NCI-H2196 treated with DMSO at 0.1 percent for 48 hours (cell line): ENCODE data around the gene ESR2.

Experiments used
- DNase-seq: peaks from one replicate; lab custom pipeline; 2025; ENCODE audit not compliant: unreplicated experiment; lab: John Stamatoyannopoulos, UW

Gene ESR2

DNA sequence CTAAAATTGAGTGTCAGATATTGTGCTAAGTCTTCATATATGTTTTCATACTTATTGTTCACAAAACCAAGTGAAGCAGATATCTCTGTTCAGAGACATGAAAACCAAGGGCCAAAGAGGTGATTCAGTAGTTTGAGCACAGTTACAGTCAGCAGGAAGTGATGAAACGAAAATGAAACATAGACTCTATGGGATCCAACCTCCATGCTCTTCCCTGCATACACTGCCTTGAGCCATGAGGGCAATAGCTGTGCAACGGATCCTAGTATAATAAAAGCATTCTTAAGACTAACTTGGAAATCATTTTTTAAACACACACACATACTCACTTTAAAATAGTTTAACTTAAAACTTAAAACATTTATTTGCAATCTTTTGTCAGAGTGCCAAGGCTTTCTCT, 27.9 kb downstream of the ESR2 start:
- DNase-seq: no peak

DNA sequence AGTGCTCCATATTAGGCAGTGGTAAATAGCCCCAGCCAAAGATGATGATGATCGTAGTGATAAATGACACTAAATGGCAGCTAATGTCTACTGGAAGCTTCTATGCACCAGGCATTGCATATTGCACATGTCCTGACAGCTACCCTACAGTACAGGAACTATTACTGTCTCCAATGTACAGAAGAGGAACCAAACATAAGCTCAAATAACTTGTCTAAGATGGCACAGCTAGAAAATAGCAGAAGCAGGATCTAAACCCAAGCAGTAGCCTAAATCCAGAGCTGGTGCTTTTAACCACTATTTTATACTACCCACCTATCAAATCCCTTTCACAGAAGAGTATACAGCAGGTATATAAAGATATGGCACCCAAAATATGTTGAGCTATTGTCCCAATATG, 28.9 kb downstream of the ESR2 start:
- no peak for DNase-seq

DNA sequence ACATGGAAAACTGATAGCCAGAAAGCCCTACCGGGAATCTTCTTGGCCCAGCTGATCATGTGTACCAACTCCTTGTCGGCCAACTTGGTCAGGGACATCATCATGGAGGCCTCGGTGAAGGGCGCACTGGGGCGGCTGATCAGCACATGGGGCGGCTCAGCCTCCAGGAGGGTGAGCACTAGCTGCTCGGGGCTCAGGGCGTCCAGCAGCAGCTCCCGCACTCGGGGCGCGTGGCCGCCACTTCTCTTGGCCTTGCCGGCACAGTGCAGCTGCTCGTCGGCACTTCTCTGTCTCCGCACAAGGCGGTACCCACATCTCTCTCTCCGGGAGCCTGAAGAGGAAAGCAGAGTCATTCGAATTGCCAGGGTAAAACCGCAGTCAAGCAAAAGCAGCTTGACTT, 33.8 kb downstream of the ESR2 start:
- no peak for DNase-seq

DNA sequence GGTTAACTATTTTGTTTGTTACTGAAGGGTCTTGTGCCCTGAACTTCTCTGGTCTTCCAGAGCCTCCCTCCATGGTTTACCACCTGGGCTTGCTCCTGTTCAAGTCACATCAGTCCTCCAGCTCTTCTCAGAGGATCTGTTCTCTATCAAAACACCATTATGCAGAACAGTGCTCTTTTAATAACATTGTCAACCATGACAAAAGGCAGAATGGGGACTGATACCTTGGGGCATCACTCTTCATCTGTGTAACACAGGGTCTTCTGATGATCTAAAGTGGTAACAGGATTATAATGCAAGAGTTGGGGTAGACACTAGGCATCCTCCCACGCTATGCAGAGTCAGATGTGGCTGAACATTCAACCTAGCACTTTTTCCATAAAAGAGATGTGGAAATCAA, 38.4 kb downstream of the ESR2 start:
- no peak for DNase-seq

DNA sequence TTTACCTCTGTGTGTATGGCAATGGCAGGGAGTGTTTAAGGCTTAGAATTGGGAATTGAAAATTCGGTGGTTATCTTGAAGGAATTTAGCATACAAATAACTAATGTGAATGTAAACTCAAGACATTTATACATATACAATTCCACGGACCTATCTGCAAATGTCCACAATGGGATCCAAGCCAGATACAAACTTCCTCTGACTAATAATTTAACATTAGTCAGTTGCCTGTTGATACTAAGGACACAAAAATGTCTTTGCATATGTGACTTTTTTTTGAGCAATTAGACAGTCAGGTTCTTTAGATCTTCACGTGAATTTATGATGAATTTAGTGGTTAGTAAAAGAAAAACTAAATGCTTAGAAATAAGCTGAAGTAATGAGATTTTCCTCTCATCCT, 40.5 kb downstream of the ESR2 start:
- DNase-seq: no peak

DNA sequence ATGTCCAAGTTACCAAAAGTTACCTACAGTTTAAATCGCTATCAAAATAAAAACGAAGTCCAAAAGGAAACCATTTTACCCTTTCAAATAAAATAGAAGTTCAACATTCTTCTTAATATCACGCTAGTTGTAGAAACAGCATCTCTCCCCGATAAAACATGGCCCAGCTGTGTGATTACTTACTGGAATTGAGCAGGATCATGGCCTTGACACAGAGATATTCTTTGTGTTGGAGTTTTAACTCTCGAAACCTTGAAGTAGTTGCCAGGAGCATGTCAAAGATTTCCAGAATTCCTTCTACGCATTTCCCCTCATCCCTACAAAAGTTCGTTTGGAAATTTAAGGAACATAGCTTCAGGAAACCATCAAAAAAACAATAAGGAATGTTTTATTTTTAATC, 44.8 kb downstream of the ESR2 start:
- DNase-seq: no peak

DNA sequence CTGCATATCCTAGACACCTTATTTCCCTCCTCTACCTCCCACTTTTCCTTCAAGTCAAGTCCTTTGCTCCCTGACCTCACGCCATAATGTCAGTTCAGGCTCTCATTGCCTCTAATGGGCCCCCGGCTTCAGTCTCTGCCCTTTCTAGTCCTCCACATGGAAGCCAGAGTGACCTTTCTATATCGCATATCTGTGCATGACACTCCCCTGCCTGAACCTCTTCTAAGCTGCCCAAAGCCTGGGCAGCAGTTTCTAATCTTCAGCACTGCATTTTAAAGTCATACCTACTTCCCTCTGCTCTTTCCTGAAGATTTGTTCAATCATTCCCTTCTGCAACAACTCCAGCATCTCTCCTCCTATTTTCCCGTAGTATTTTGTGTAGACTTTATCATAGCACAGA, 45.5 kb downstream of the ESR2 start:
- no peak for DNase-seq

DNA sequence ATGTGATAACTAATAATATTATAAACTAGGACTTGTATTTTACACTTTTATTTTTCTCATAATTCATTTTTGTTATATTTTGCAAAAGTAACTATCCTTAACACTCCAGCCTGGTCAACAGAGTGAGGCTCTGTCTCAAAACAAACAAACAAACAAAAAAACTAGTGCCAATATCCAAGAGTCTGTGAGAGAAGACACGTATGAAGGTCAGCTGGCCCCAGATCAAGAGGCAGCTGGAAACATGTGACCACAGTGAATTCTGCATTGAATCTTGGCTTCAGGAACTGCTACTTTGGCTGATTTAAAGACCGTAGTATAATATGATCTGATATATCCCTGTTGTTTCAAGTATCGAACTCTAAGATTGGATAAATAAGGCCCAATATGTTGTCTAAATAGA, 47.0 kb downstream of the ESR2 start:
- no peak for DNase-seq

DNA sequence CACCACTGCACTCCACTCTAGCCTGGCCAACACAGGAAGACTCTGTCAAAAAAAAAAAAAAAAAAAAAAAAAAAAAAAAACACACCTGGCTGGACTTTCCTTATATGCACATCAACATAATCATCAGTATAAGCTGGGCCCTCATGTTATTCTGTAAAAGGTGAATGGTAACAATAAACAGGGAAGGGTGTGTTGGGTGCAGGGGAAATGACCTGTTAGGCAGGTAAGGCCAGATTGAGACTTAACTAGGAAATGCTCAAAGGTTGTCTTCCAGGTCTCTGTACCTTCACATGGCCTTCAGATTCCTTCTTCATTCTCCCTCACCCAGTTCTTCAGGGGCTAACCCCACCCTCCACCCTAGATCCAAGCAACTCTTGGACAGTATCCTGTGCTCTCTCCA, 47.5 kb downstream of the ESR2 start:
- no peak for DNase-seq

DNA sequence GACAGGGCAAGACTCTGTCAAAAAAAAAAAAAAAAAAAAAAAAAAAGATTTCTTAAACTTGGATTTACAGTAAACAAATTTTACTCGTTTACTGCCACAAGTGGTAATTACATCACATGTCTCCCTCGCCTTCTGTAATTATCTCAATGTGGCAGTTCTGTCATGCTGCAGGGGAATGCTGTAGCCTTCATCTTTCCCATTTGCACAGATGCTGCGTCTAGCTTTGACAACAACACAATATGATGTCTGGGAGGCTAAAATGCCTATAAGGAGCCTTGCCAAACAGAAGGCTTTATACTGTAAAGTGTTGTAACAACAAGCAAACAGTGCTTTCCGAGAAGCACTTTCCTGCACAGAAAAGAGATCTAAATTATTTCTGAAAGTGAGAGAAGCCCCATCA, 48.7 kb downstream of the ESR2 start:
- DNase-seq: no peak

DNA sequence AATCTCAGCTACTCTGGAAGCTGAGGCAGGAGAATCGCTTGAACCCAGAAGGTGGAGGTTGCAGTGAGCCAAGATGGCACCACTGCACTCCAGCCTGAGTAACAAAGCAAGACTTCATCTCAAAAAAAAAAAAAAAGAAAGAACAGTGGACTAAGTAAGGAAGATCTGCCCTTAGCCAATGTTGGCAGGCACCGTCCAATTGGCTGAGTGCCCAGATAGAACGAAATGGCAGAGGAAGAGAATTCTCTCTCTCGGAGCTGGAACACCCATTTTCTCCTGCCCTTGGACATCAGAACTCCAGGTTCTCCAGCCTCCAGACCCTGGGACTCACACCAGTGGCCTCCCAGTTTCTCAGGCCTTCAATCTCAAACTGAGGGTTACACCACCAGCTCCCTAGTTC, 49.9 kb downstream of the ESR2 start:
- no peak for DNase-seq

DNA sequence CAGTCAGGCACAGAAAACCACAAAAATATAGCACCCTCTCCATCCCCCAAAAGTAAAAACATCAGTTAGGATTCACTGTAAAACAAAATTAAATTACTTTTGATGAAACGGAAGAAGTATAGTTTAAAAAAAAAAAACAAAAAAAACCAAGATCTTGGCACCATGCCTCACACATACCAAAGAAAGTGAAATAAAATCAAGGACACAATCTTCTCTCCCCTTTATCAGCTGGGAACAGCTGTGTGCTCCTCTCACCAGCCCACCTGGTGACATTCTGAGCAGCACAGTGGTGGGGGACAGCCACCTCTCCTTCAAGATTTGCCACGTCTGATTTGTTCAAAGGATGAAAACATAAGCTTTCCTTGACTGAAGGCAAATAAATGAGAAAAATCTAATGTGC, 55.5 kb downstream of the ESR2 start:
- DNase-seq: no peak

DNA sequence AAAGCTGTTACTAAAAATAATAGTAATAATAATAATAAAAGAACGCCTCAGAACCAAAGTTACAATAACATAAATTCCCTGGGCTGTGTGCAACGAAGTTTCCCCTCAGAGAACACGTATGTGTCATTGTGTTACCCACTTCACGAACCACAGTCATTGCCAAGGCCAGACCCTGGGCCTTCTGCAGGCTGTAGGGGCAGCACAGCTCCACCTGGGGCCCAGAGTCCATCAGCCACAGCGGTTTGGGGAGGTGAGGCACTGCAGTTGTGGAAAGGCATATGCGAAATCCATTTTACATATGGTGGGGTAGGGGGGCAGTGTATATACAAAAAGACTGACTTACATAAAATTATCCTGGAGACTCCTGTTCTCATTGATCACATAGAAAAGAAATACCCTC, 56.1 kb downstream of the ESR2 start:
- DNase-seq: no peak

DNA sequence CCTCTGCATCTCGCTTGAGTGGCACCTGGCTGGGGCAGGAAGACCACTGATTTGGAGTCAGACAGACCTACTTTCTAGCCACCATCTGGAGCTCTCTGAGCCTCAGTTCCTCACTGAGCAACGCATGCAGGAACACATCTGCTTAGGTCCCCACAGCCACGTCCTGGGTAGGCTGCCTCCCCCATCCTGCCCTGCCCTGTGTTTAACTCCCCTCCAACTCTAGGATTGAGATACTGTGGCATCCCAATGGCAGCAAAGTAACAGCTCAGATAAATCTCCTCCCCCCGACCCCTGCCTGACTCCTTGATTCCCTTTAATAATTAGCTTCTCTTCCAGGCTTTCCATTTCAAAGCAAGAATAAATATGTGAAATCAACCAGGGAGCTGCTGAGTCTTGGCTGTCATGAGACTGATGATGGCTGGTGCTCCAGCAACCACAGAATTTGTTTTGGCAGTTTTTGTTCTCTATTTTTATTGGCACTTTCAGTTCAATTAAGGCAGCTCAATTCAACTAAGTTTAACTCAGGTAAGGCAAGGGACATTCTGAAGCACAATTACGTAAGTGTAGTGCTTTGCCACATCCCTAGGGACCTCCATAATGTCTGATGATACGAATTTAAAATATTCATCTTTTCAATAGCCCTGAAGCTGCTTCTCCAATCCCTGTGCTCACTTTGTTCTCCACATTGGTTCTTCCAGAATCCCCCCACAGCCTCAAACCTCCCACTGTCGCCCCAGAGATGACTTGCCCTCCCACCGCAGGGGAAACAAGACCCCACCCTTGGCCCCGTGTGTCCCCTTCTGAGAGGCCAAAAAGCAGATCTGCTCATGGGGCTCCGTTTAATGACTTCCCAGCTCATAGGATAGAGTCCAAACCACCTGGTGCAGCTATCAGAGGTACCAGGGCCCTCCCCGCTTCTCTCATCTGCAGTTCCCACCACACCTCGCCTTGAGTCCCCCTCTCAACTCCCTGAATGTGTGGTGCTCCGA, 58.2 kb downstream of the ESR2 start:
- no peak for DNase-seq

DNA sequence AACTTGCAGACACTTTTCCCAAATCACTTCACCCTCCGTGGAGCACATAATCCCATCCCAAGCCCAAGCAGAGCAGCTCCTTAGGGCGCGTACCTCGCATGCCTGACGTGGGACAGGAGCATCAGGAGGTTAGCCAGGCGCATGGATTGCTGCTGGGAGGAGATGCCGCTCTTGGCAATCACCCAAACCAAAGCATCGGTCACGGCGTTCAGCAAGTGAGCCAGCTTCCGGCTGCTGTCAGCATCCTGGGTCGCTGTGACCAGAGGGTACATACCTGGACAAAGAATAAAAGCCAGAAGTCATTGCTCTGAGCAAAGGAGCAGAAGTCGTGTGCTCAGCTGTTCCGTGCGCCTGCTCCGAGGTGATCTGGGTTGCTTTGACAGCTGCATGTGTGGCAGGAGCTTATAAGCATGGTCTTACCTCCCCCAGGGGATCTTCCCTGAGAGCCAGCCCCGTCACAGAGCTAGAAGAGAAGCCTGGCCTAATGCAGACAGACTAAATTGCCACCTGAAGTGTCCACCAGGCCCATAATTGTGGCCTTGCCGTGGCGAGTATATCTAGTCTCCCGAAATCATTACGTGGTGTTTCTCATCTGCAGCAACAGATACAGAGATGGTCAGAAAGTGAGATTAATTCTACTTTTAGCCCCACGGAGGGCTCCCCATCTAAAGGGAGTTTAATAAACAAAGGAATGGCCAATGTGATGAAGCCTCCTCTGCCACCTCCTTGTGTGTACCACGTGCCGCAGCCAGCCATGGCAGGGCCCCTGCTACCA, 59.1 kb downstream of the ESR2 start:
- DNase-seq: no peak

DNA sequence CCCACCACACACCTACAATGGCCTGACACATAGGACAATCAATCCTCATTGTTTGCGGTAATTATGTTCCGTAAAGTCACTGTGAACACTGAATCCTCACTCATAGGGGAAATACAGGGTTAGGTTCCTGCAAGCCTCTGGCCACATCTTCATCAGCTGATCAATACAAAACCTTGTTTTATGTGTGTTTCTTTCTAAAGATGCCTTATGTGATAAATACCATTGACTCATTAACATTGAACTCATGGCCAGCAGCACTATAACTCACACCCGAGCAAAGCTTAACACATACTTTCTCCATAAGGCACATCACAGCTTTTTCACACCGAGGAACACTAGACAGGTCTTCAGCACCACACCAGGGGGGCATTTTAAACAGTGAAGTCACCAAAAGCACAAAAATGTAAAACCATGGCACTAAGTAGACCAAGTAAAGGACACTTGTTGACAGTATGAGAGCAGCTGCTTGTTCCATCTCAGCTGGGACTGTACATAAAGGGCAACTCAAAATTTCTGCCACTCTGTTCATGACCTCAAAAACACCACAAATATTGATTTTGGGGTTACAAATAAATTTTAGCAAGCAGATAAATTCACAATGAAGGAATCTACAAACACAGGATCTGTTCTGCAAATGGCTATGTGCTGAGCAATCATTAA, 60.5 kb downstream of the ESR2 start:
- no peak for DNase-seq

DNA sequence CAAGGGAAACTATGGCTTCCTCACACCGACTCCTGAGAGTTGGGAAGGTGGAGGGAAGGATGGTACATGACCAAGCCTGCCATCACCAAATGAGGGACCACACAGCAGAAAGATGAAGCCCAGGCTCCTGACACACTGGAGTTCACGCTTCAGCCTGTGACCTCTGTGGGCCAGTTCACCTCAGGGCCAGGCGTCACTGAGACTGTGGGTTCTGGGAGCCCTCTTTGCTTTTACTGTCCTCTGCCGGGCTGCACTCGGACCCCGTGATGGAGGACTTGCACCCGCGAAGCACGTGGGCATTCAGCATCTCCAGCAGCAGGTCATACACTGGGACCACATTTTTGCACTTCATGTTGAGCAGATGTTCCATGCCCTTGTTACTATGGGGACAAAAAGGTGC, 61.2 kb downstream of the ESR2 start:
- no peak for DNase-seq

DNA sequence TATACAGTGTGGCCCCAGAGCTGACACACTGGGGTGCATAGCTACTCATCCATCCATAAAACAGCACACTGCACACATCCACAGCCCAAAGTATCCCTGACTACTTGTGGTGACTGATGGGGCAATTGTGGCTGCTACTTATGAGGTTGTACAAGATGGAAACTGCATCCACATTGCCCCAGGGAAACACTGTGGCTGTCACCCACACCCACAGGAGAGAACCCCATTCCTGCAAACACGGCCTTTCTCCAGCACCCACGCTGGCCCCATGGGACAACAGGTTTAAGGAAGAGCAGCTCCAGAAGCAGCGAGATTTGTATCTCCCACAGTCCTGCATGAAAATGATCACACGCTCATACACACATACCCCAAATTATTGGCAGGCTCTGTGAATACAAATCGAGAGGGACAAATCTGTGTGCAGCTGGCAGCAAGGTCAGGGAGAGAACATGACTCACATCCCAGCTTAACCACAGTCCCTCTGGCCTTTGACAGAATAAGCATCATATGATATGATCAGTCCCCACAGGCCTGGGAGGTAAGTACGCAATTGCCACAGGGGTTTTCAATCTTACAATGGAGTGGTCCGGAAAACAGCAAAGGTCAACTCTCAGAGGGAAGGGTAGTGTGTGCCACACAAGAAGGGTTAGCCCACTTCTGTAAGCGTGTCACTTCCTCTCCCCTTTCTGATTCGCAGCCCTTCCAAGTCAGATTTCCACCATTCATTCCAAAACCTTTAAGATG, 61.9 kb downstream of the ESR2 start:
- DNase-seq: no peak

DNA sequence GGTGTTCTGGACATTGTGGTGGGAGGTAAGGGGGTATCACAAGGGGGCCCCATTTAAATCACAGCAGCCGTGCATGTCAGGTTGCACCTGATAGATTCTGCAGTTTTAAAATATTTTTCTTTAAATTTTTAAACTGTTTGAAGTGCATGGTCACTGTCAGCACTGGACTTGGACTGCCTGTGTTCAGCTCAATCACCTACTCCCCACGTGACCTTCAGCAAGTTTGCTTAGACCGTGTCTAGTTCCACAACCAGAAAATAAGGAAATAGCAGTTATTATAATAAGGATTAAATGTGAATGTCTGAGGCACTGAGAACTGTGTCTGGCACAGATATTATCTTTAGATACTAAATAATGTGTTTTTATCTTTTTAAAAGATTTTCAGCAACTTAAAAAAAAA, 64.7 kb downstream of the ESR2 start:
- no peak for DNase-seq

DNA sequence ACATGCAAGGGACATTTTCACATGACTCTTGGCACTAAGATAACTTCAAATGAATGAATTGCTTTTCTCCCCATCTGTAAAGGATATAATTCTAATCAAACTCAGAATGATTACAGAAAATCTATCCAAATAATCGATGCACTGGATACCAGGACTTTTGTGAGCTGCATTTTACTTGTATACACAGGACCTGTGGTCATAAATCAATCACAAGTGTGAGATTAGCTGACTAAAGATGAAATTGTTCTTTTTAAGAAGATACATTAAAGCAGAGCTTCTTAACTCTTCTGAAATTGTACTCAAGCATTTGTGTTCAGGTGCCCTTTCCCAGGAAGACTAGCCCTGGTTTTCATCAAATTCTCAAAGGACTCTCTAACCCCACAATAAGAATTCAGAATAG, 66.3 kb downstream of the ESR2 start:
- no peak for DNase-seq

DNA sequence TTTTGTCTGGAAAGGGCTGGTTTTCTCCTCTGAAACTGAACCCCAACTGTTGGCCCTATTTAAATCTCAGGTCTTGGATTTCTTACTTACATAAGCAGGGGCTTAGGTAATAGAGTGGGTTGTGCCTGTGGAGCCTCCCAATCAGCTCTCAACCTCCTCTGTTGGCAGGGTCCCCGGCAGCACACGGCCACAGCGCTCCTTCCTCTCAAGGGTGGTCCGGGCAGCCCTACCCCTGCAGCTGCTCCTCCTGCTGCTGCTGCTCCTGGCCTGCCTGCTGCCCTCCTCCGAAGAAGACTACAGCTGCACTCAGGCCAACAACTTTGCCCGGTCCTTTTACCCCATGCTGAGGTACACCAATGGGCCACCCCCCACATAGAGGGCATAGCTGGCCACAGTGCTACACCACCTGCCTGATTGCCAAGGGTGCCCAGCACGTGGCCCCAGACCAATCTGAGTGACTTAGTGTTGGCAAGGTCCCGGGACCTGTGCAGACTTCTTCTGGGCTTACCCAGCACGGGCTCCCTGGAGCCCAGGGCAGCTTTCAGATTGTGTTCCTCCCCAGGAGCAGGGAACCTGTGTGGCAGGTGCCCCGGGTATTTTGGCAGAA, 68.9 kb downstream of the ESR2 start:
- DNase-seq: no peak
